Left hindlimb (tissue), 1 donor: ENCODE results near the gene CDR2L.
"Not testable (repeated sequence)": the region's sequence is repeated elsewhere in the genome, so short reads cannot be mapped to it uniquely, and the experiment has no call there.

Experiments
- DNase-seq: peaks from one replicate; pipeline ENCODE4 v3.0.0-alpha.2; 2018

The CDR2L gene

GRCh38 chr17:75044716-75045115 is 57.3 kb downstream of the CDR2L start:
- DNase-seq: no peak

GRCh38 chr17:75045946-75046406 is 58.5 kb downstream of the CDR2L start:
- not testable (repeated sequence) for DNase-seq

GRCh38 chr17:75046407-75047289 is 59.2 kb downstream of the CDR2L start, which contains the start of the genes ATP5PD and KCTD2:
Gene ATP5PD (minus strand): TSS chr17:75046969. CDS start chr17:75042650, 4,319 bp downstream.
Gene KCTD2 (plus strand): TSS chr17:75047225. CDS start chr17:75047251, 26 bp downstream.
- DNase-seq: peak; percentile 98

GRCh38 chr17:75047398-75048098 is 60.1 kb downstream of the CDR2L start:
- DNase-seq: peak; percentile 61

GRCh38 chr17:75048249-75048878 is 60.9 kb downstream of the CDR2L start:
- peak; percentile 59 for DNase-seq

- DNase-seq: no peak
Measured at GRCh38 chr17:75049057-75049456, 61.6 kb downstream of the CDR2L start.

- DNase-seq: no peak
Measured at GRCh38 chr17:75049706-75050105, 62.3 kb downstream of the CDR2L start.

GRCh38 chr17:75051941-75052340 is 64.5 kb downstream of the CDR2L start:
- DNase-seq: no peak
